HEK293 (cell line): Measurements from ENCODE around the gene MVB12B.

Source experiments
- CTCF ChIA-PET: fragments of 350-600 bp; formaldehyde crosslinking; extraction: SDS; loops from one replicate; lab custom pipeline; 2021; ENCODE audit warnings: antibody characterized with exemption; lab: Yijun Ruan, JAX
- POLR2A ChIA-PET: fragments of 300-600 bp; formaldehyde crosslinking; extraction: SDS; loops from one replicate; lab custom pipeline; 2020; ENCODE audit warnings: antibody characterized with exemption, inconsistent platforms; lab: Yijun Ruan, JAX
- H3K27ac ChIP-seq: fragments of 200-500 bp; sonication (Bioruptor generic); 2 replicates; pipeline ENCODE4 v1.5.1; 2014; ENCODE audit warnings: low read depth, low read length, control low read depth, inconsistent platforms; ENCODE audit errors: extremely low read depth
- H3K36me3 ChIP-seq, 2 experiments: fragments of 200-500 bp in 1 of 2; sonication (Bioruptor generic) in 1 of 2; 1 replicate in 1 of 2; 2 replicates in 1 of 2; pipeline ENCODE4 v1.5.1; 2014 to 2017; ENCODE audit warnings: inconsistent platforms in 2 of 2, low read length in 2 of 2; ENCODE audit not compliant: control insufficient read depth in 2 of 2, insufficient read depth in 1 of 2
- H3K4me1 ChIP-seq: fragments of 200-500 bp; sonication (Bioruptor generic); 2 replicates; pipeline ENCODE4 v1.5.1; 2014; ENCODE audit warnings: mild to moderate bottlenecking, low read length, inconsistent platforms; ENCODE audit not compliant: control insufficient read depth, insufficient read depth
- H3K4me3 ChIP-seq: 2 replicates; pipeline ENCODE4 v1.5.1; 2011; ENCODE audit warnings: low read depth, mild to moderate bottlenecking, control low read depth, low read length, moderate library complexity
- H3K9me3 ChIP-seq: fragments of 200-500 bp; sonication (Bioruptor generic); 2 replicates; pipeline ENCODE4 v1.5.1; 2014; ENCODE audit warnings: low read depth, low read length, inconsistent platforms; ENCODE audit not compliant: control insufficient read depth, insufficient read depth
- EGR2 ChIP-seq: fragments of 450-650 bp; formaldehyde crosslinking; IDR thresholded peaks from 2 replicates; pipeline ENCODE4 v1.5.1; 2016; ENCODE audit warnings: low read depth, missing biosample characterization, missing genetic modification characterization
- FEZF1 ChIP-seq: fragments of 450-650 bp; formaldehyde crosslinking; IDR thresholded peaks from 2 replicates; pipeline ENCODE4 v1.5.1; 2016; ENCODE audit warnings: missing biosample characterization, missing genetic modification characterization
- HIC1 ChIP-seq: fragments of 450-650 bp; formaldehyde crosslinking; IDR thresholded peaks from 2 replicates; pipeline ENCODE4 v1.5.1; 2016; ENCODE audit warnings: missing biosample characterization, missing genetic modification characterization
- KLF1 ChIP-seq: fragments of 450-650 bp; formaldehyde crosslinking; IDR thresholded peaks from 2 replicates; pipeline ENCODE4 v1.5.1; 2016; ENCODE audit warnings: missing biosample characterization, missing genetic modification characterization
- KLF10 ChIP-seq: fragments of 450-650 bp; IDR thresholded peaks from 2 replicates; pipeline ENCODE4 v1.5.1; 2018; ENCODE audit warnings: missing biosample characterization, mild to moderate bottlenecking, missing genetic modification characterization
- PRDM10 ChIP-seq: fragments of 450-650 bp; formaldehyde crosslinking; IDR thresholded peaks from 2 replicates; pipeline ENCODE4 v1.5.1; 2016; ENCODE audit warnings: missing biosample characterization, missing genetic modification characterization
- SCRT2 ChIP-seq: fragments of 450-650 bp; formaldehyde crosslinking; IDR thresholded peaks from 2 replicates; pipeline ENCODE4 v1.5.1; 2016; ENCODE audit warnings: missing biosample characterization, missing genetic modification characterization
- TSHZ1 ChIP-seq: fragments of 450-650 bp; formaldehyde crosslinking; IDR thresholded peaks from 2 replicates; pipeline ENCODE4 v1.5.1; 2016; ENCODE audit warnings: missing biosample characterization, missing genetic modification characterization, borderline replicate concordance
- YY1 ChIP-seq: fragments of 450-650 bp; formaldehyde crosslinking; IDR thresholded peaks from 2 replicates; pipeline ENCODE4 v1.5.1; 2018; ENCODE audit warnings: missing biosample characterization, missing genetic modification characterization
- YY2 ChIP-seq: fragments of 450-650 bp; formaldehyde crosslinking; IDR thresholded peaks from 2 replicates; pipeline ENCODE4 v1.5.1; 2016; ENCODE audit warnings: missing biosample characterization, missing genetic modification characterization
- ZBTB1 ChIP-seq: fragments of 450-650 bp; formaldehyde crosslinking; IDR thresholded peaks from 2 replicates; pipeline ENCODE4 v1.5.1; 2016; ENCODE audit warnings: missing biosample characterization, missing genetic modification characterization
- ZNF10 ChIP-seq: fragments of 450-650 bp; formaldehyde crosslinking; IDR thresholded peaks from 2 replicates; pipeline ENCODE4 v1.5.1; 2017; ENCODE audit warnings: missing biosample characterization, missing genetic modification characterization
- ZNF335 ChIP-seq: fragments of 450-650 bp; formaldehyde crosslinking; conservative IDR thresholded peaks from 2 replicates; pipeline ENCODE4 v1.5.1; 2016; ENCODE audit warnings: missing biosample characterization, missing genetic modification characterization
- ZNF423 ChIP-seq: fragments of 450-650 bp; formaldehyde crosslinking; IDR thresholded peaks from 2 replicates; pipeline ENCODE4 v1.5.1; 2016; ENCODE audit warnings: missing biosample characterization, missing genetic modification characterization
- ZNF433 ChIP-seq: fragments of 450-650 bp; formaldehyde crosslinking; IDR thresholded peaks from 2 replicates; pipeline ENCODE4 v1.5.1; 2016; ENCODE audit warnings: missing biosample characterization, missing genetic modification characterization, low read depth
- ZNF571 ChIP-seq: fragments of 450-650 bp; formaldehyde crosslinking; IDR thresholded peaks from 2 replicates; pipeline ENCODE4 v1.5.0; 2017; ENCODE audit warnings: missing biosample characterization, missing genetic modification characterization
- ZNF585B ChIP-seq: fragments of 450-650 bp; formaldehyde crosslinking; IDR thresholded peaks from 2 replicates; pipeline ENCODE4 v1.5.1; 2016; ENCODE audit warnings: missing biosample characterization, missing genetic modification characterization
- ZNF639 ChIP-seq: fragments of 450-650 bp; formaldehyde crosslinking; IDR thresholded peaks from 2 replicates; pipeline ENCODE4 v1.5.1; 2016; ENCODE audit warnings: missing biosample characterization, missing genetic modification characterization
- ZNF785 ChIP-seq: fragments of 450-650 bp; formaldehyde crosslinking; IDR thresholded peaks from 2 replicates; pipeline ENCODE4 v1.5.1; 2016; ENCODE audit warnings: missing biosample characterization, missing genetic modification characterization
- ZSCAN18 ChIP-seq: fragments of 450-650 bp; formaldehyde crosslinking; IDR thresholded peaks from 2 replicates; pipeline ENCODE4 v1.5.1; 2016; ENCODE audit warnings: missing biosample characterization, missing genetic modification characterization

The MVB12B gene

GRCh38 chr9:126338945-126339344, 12.3 kb downstream of the MVB12B start:
- ChIA-PET CTCF (no interaction called here), POLR2A (no interaction called here)
- no peak overlapping the region for H3K4me3 ChIP-seq
- H3K36me3 ChIP-seq, result peaks cover 0 to 38% of the 10 kb centered on the region in 2 experiments; a peak in 1 of 3 replicates
- H3K4me1 ChIP-seq, result no peaks in the 10 kb centered on the region
- H3K27ac ChIP-seq, result no peak overlapping the region
- TF ChIP-seq TSHZ1 (tag by site-specific recombination) (no peak), EGR2 (tag by site-specific recombination) (no peak), ZBTB1 (tag by site-specific recombination) (no peak), KLF10 (tag by site-specific recombination) (no peak)
- H3K9me3 ChIP-seq, result no peaks in the 10 kb centered on the region

GRCh38 chr9:126341426-126341825, 14.8 kb downstream of the MVB12B start:
- no peaks in the 10 kb centered on the region for H3K9me3 ChIP-seq
- peaks cover 0 to 54% of the 10 kb centered on the region in 2 experiments; a peak in 1 of 3 replicates for H3K36me3 ChIP-seq
- no peak overlapping the region for H3K4me3 ChIP-seq
- H3K27ac ChIP-seq, result no peak overlapping the region
- POLR2A ChIA-PET, result no interaction called here
- no peak for TF ChIP-seq YY2
- no peak for TF ChIP-seq ZNF433 (tag by site-specific recombination)
- no peak for TF ChIP-seq SCRT2 (tag by site-specific recombination)
- TF ChIP-seq ZNF585B (tag by site-specific recombination), result no peak
- no peak for TF ChIP-seq YY1 (tag by site-specific recombination)
- TF ChIP-seq ZNF571 (tag by site-specific recombination), result no peak
- 0 out of 2 replicates have a peak, but pooled peaks have one; percentile 23 for TF ChIP-seq PRDM10 (tag by site-specific recombination)
- TF ChIP-seq, all 188 proteins: peak for 1
- CTCF ChIA-PET, result interaction anchor here (0.7 to 2.0 kb wide), 3 partner anchors 12 to 89 kb away, joined by 3 to 8 read pairs (median 3); no protein-coding TSS in a partner anchor
- no peaks in the 10 kb centered on the region for H3K4me1 ChIP-seq

- no peak overlapping the region for H3K27ac ChIP-seq
- no peaks in the 10 kb centered on the region for H3K4me1 ChIP-seq
- H3K4me3 ChIP-seq, result no peak overlapping the region
- H3K36me3 ChIP-seq, result peaks cover 0 to 54% of the 10 kb centered on the region in 2 experiments; a peak in 1 of 3 replicates
- H3K9me3 ChIP-seq, result no peaks in the 10 kb centered on the region
- ChIA-PET CTCF (interaction anchor here (0.7 to 2.0 kb wide), 3 partner anchors 12 to 88 kb away, joined by 3 to 8 read pairs (median 3); no protein-coding TSS in a partner anchor), POLR2A (interaction anchor here (1.8 kb wide), 1 partner anchor 15 kb away, joined by 5 read pairs; the partner anchor contains the start of gene MVB12B)
- TF ChIP-seq ZNF423 (tag by site-specific recombination) (no peak), ZNF639 (tag by site-specific recombination) (no peak), HIC1 (tag by site-specific recombination) (no peak), ZNF10 (tag by site-specific recombination) (no peak), ZSCAN18 (tag by site-specific recombination) (no peak), FEZF1 (tag by site-specific recombination) (no peak), KLF1 (tag by site-specific recombination) (no peak), ZNF785 (tag by site-specific recombination) (no peak), ZNF335 (tag by site-specific recombination) (no peak)
Observed at GRCh38 chr9:126341902-126342301, 15.3 kb downstream of the MVB12B start.
